Gastroesophageal sphincter (tissue), 4 donors: Measurements from ENCODE around the gene ECHDC1. TPM values are rescaled to one million over a fixed set of nuclear protein-coding genes. Genes with fewer than 3 reads are reported as not detected.

ENCODE experiments used
- ATAC-seq: fragments of 150-250 bp; one replicate; pipeline ENCODE4 v1.9.1; 2016; ENCODE audit warnings: mild to moderate bottlenecking, moderate library complexity
- H3K27ac ChIP-seq, 4 donors: fragments of 200-600 bp; sonication (generic) in 3 of 4; 1 replicate in 3 of 4; 2 replicates in 1 of 4; pipeline ENCODE4 v1.5.1; 2016 to 2019
- H3K27me3 ChIP-seq: fragments of 200-600 bp; sonication (generic); one replicate; pipeline ENCODE4 v1.5.1; 2019
- H3K36me3 ChIP-seq, 2 donors: fragments of 200-600 bp; sonication (generic); one replicate each; pipeline ENCODE4 v1.5.1; 2019; ENCODE audit warnings: control low read depth in 1 of 2
- H3K4me1 ChIP-seq, 3 donors: fragments of 200-600 bp; sonication (generic); 1 replicate in 2 of 3; 2 replicates in 1 of 3; pipeline ENCODE4 v1.5.1; 2016 to 2019; ENCODE audit warnings: control low read depth in 2 of 3
- H3K4me3 ChIP-seq, 2 donors: fragments of 200-600 bp; sonication (generic); one replicate each; pipeline ENCODE4 v1.5.1; 2019; ENCODE audit warnings: mild to moderate bottlenecking in 1 of 2, moderate library complexity in 1 of 2
- H3K9me3 ChIP-seq, 3 donors: fragments of 200-600 bp; sonication (generic); one replicate each; pipeline ENCODE4 v1.5.1; 2017 to 2019; ENCODE audit warnings: control low read depth in 2 of 3
- CTCF ChIP-seq, 4 experiments: fragments of 200-600 bp in 2 of 4; fragments of 450-650 bp in 2 of 4; sonication (generic) in 1 of 4; IDR thresholded peaks; one replicate each; pipeline ENCODE4 v1.5.1; 2017 to 2019; ENCODE audit warnings: antibody characterized with exemption in 4 of 4, mild to moderate bottlenecking in 2 of 4, moderate library complexity in 2 of 4
- EP300 ChIP-seq: sonication (generic); formaldehyde crosslinking; IDR thresholded peaks from one replicate; pipeline ENCODE4 v1.6.1; 2017; ENCODE audit warnings: antibody characterized with exemption, mild to moderate bottlenecking
- POLR2A ChIP-seq, 2 donors: fragments of 450-650 bp; IDR thresholded peaks; one replicate each; pipeline ENCODE4 v1.6.1; 2017; ENCODE audit warnings: antibody characterized with exemption in 2 of 2, mild to moderate bottlenecking in 2 of 2, moderate library complexity in 1 of 2
- POLR2AphosphoS5 ChIP-seq: sonication (generic); formaldehyde crosslinking; IDR thresholded peaks from one replicate; pipeline ENCODE4 v1.6.1; 2017; ENCODE audit warnings: antibody characterized with exemption
- WGBS, 2 donors: methylation state at CpG; one replicate each; pipeline ENCODE4 v1.1.5; 2018; ENCODE audit warnings: low coverage in 1 of 2; 5-methylcytosine and 5-hydroxymethylcytosine counted together
- total RNA-seq, 4 donors: library from RNA; depleted of rRNA; stranded (reverse); fragments of >200 nt; gene quantifications; one replicate each; pipeline ENCODE4 v1.1.0, GENCODE V29; 2016

ECHDC1 gene
- total RNA-seq, 4 donors from 2014 or later: 52.0 to 74.4 (median 58.9) TPM

DNA sequence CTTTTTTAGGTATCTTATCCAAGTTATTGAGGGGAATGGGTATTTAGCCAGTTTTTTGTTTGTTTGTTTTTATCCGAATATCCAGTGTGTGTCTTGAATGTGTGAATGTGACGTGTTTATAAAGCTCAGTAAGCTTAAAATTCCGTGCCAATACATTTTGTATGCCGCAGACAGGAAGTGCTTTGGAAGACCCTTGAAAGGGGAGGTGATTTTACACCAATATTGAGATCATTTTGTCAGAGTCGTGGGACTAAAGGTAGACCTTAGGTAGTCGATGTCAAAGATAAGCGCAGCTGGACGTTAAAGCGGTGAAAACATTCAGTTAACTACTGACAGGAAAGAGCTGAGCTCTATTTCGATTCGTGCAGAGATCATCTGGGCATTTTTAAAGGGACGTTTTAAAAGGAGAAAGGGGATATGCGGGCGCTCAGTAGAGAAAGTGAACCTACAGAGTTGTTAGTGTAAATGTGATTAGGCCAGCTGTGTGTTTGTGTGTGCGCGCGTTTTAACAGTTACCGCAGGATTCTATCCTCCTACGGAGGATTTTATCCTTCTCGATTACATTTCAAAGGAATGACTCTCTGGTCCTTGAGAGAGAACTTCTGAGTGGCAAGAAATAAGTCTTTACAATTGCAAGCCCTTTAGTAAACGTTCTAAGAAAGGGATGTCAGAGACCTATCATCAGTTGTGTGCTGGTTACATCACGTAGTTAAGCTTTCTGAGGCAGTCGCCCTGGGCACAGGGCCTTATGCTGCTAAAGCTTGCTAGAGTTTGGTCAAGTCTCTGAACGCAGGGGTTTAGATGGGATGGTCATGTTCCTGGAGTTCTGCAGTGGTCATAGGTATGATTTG lies 625 bp upstream of the ECHDC1 start:
- H3K36me3 ChIP-seq: no peaks in the 10 kb centered on the region
- H3K9me3 ChIP-seq: no peaks in the 10 kb centered on the region
- no peak for ATAC-seq
- peak overlapping the region; percentile 60 to 90 (median 82) for H3K27ac ChIP-seq
- H3K4me1 ChIP-seq: peaks cover 7 to 40% (median 16%) of the 10 kb centered on the region in 3 donors
- TF ChIP-seq EP300: no peak
- TF ChIP-seq CTCF (IDR thresholded peaks at IDR 0.05): no peak
- WGBS, 2 donors: 3 to 7% methylated on average over 22 to 23 of the region's 24 CpGs
- H3K4me3 ChIP-seq: peak overlapping the region; percentile 66 to 85
- no peaks in the 10 kb centered on the region for H3K27me3 ChIP-seq

- Histone ChIP-seq H3K4me1 (peaks cover 7 to 43% (median 16%) of the 10 kb centered on the region in 3 donors), H3K36me3 (no peaks in the 10 kb centered on the region), H3K27me3 (no peaks in the 10 kb centered on the region), H3K9me3 (no peaks in the 10 kb centered on the region), H3K4me3 (peak overlapping the region; percentile 66 to 85), H3K27ac (peak overlapping the region; percentile 60 to 90 (median 82))
- TF ChIP-seq POLR2A (IDR thresholded peaks at IDR 0.05): no peak
- no peak for ATAC-seq
- WGBS, 2 donors: 11 to 19% methylated on average over 8 of the region's 10 CpGs
Measured at GRCh38 chr6:127342296-127342945, 988 bp downstream of the ECHDC1 start.

GRCh38 chr6:127341471-127342202 lies 1.8 kb downstream of the ECHDC1 start:
- H3K4me3 ChIP-seq: peak overlapping the region; percentile 66 to 85
- no peak for ATAC-seq
- TF ChIP-seq POLR2AphosphoS5: no peak
- no peak for TF ChIP-seq EP300
- TF ChIP-seq POLR2A (IDR thresholded peaks at IDR 0.05): no peak
- no peak for TF ChIP-seq CTCF (IDR thresholded peaks at IDR 0.05)
- H3K9me3 ChIP-seq: no peaks in the 10 kb centered on the region
- H3K27me3 ChIP-seq: no peaks in the 10 kb centered on the region
- no peaks in the 10 kb centered on the region for H3K36me3 ChIP-seq
- H3K27ac ChIP-seq: peak overlapping the region in 3 of 4 donors; percentile 82 to 90 (median 83)
- peaks cover 7 to 43% (median 16%) of the 10 kb centered on the region in 3 donors for H3K4me1 ChIP-seq
- 56 to 78% methylated on average over 9 of the region's 9 CpGs for WGBS, 2 donors

GRCh38 chr6:127340171-127340570 lies 3.2 kb downstream of the ECHDC1 start:
- no peak overlapping the region for H3K27ac ChIP-seq
- H3K36me3 ChIP-seq: no peaks in the 10 kb centered on the region
- H3K4me3 ChIP-seq: no peak overlapping the region
- no peak for ATAC-seq
- H3K27me3 ChIP-seq: no peaks in the 10 kb centered on the region
- peaks cover 7 to 43% (median 16%) of the 10 kb centered on the region in 3 donors for H3K4me1 ChIP-seq
- no peaks in the 10 kb centered on the region for H3K9me3 ChIP-seq
- no peak for TF ChIP-seq POLR2A (IDR thresholded peaks at IDR 0.05)
- no peak for TF ChIP-seq EP300
- no peak for TF ChIP-seq POLR2AphosphoS5
- no peak for TF ChIP-seq CTCF (IDR thresholded peaks at IDR 0.05)

- Histone ChIP-seq H3K27ac (no peak overlapping the region), H3K27me3 (no peaks in the 10 kb centered on the region), H3K36me3 (no peaks in the 10 kb centered on the region), H3K4me1 (peaks cover 7 to 39% (median 14%) of the 10 kb centered on the region in 3 donors), H3K9me3 (no peaks in the 10 kb centered on the region), H3K4me3 (no peak overlapping the region)
- WGBS, 2 donors: 56 to 88% methylated on average over 1 of the region's 1 CpG
- ATAC-seq: no peak
- TF ChIP-seq CTCF (IDR thresholded peaks at IDR 0.05) (no peak), POLR2AphosphoS5 (no peak)
Measured at GRCh38 chr6:127338936-127339335, 4.5 kb downstream of the ECHDC1 start.
